ENCODE results near the gene ENGASE.

Gene ENGASE

DNA sequence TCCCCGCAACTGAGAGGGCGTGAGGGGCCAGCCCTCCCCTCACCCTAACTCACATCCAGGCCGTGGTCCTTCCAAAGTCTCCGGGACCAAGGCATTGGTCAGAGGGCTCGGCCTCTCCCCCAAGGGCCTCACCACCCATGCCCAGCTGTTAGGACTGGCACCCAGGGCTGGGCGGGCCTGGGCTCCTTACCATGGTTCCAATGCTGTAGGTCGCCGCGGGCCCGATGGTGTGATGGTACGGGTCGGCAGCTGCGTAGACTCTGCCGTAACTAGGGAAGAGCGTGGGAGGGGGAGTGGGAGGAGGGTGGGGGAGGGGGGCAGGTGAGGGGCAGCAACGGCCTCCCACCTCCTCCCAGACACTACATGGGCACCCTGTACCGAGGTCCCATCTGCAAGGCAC, 19.6 kb downstream of the ENGASE start:
- Histone ChIP-seq H3K18ac (ENCODE audit: low read length) (no peak overlapping the region), H2AK5ac (ENCODE audit: low read length) (no peak overlapping the region), H2BK15ac (replicated peaks; ENCODE audit: low read depth) (no peak overlapping the region), H3K4me2 (ENCODE audit: low read length) (no peak overlapping the region), H2BK5ac (ENCODE audit: low read length) (no peak overlapping the region), H3K79me1 (ENCODE audit: low read length) (no peaks in the 10 kb centered on the region), H4K5ac (ENCODE audit: low read length) (no peak overlapping the region), H3K9ac (ENCODE audit: low read length) (no peak overlapping the region), H3K27ac (ENCODE audit: low read depth, low read length) (no peak overlapping the region), H3K27me3 (ENCODE audit: insufficient read depth, low read length, poor library complexity) (no peaks in the 10 kb centered on the region), H3K56ac (ENCODE audit: low read length) (no peak overlapping the region), H3K4me3 (ENCODE audit: low read length) (no peak overlapping the region), H4K8ac (ENCODE audit: low read depth, low read length) (no peak overlapping the region), H3K23ac (ENCODE audit: low read length) (no peak overlapping the region), H3K36me3 (ENCODE audit: control insufficient read depth, insufficient read depth, low read length) (no peaks in the 10 kb centered on the region), H3K4me1 (ENCODE audit: control insufficient read depth, low read depth, low read length) (no peaks in the 10 kb centered on the region), H3K4ac (ENCODE audit: low read depth, low read length) (no peak overlapping the region), H3K79me2 (ENCODE audit: control insufficient read depth, insufficient read depth, low read length) (no peaks in the 10 kb centered on the region), H2BK120ac (ENCODE audit: low read depth, low read length) (no peak overlapping the region)
- DNase-seq, result no peak
- WGBS (ENCODE audit: extremely low coverage, insufficient coverage, low lambda C conversion rate), result no CpG with 5 or more reads among the region's 17 CpGs

DNA sequence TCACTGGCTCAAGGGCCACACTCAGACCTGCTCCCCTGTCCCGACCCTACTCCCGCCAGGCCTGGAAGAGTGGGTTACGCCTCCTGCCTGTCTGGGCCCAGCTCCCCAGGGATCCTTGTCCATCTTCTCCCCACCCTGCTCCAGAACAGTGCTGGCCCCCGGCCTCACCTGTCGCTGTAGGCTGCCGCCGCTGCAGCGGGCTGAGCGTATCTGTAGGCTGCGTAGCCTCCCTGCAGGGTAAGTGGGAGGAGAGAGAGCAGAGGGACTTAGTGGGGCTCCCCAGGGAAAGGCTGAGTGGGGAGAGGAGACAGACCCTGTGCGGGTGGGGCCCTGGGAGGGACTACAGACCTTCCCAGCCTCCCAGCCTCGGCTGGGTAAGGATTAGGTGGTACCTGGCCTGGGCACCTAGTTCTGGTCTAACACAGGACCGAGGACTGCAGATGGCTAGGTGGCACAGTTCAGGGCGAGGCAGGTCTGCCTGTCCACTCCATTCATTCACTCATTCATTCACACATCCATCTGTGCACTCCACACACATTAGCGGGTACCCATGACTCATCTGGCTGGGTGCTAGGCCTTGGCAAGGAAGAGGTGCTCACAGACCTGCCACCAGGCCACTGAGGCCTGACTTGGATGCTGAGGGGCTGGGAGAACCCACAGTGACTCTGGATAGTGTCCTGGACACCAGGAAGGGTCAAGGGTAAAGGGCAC, 20.9 kb downstream of the ENGASE start:
- no peak overlapping the region for H3K4ac ChIP-seq (ENCODE audit: low read depth, low read length)
- no peak overlapping the region for H2BK5ac ChIP-seq (ENCODE audit: low read length)
- H3K27ac ChIP-seq (ENCODE audit: low read depth, low read length), result no peak overlapping the region
- no peak overlapping the region for H2BK15ac ChIP-seq (replicated peaks; ENCODE audit: low read depth)
- no peak overlapping the region for H3K4me3 ChIP-seq (ENCODE audit: low read length)
- no peaks in the 10 kb centered on the region for H3K79me2 ChIP-seq (ENCODE audit: control insufficient read depth, insufficient read depth, low read length)
- no peak overlapping the region for H4K5ac ChIP-seq (ENCODE audit: low read length)
- H3K23ac ChIP-seq (ENCODE audit: low read length), result no peak overlapping the region
- H2BK120ac ChIP-seq (ENCODE audit: low read depth, low read length), result no peak overlapping the region
- no peaks in the 10 kb centered on the region for H3K4me1 ChIP-seq (ENCODE audit: control insufficient read depth, low read depth, low read length)
- WGBS (ENCODE audit: extremely low coverage, insufficient coverage, low lambda C conversion rate), result no CpG with 5 or more reads among the region's 15 CpGs
- H3K79me1 ChIP-seq (ENCODE audit: low read length), result no peaks in the 10 kb centered on the region
- DNase-seq, result no peak
- H3K9ac ChIP-seq (ENCODE audit: low read length), result no peak overlapping the region
- H3K4me2 ChIP-seq (ENCODE audit: low read length), result no peak overlapping the region
- H3K56ac ChIP-seq (ENCODE audit: low read length), result no peak overlapping the region
- no peak overlapping the region for H4K8ac ChIP-seq (ENCODE audit: low read depth, low read length)
- H3K18ac ChIP-seq (ENCODE audit: low read length), result no peak overlapping the region
- no peaks in the 10 kb centered on the region for H3K36me3 ChIP-seq (ENCODE audit: control insufficient read depth, insufficient read depth, low read length)
- no peaks in the 10 kb centered on the region for H3K27me3 ChIP-seq (ENCODE audit: insufficient read depth, low read length, poor library complexity)
- H2AK5ac ChIP-seq (ENCODE audit: low read length), result no peak overlapping the region

DNA sequence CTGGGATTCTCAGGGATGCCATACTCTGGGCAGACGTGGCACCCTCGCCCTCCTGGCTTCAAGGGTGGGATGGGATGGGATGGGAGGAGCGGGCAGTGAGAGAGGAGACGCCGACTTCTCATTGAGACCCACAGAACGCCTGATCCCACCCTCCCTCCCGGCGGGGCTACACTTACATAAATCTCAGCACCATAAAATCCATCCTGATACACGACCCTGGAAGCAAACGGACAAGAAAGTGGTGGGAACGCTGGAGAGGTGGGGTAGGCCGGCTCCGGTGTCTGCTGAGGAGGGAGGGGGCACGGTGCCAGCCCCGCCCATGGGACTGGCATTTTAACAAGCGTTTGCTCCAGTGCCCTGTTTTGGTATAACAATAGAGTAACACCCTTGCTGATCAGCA, 21.9 kb downstream of the ENGASE start:
- DNase-seq, result no peak
- Histone ChIP-seq H3K79me2 (ENCODE audit: control insufficient read depth, insufficient read depth, low read length) (no peaks in the 10 kb centered on the region), H3K9ac (ENCODE audit: low read length) (no peak overlapping the region), H2BK120ac (ENCODE audit: low read depth, low read length) (no peak overlapping the region), H3K4me1 (ENCODE audit: control insufficient read depth, low read depth, low read length) (no peaks in the 10 kb centered on the region), H3K79me1 (ENCODE audit: low read length) (no peaks in the 10 kb centered on the region), H2BK5ac (ENCODE audit: low read length) (no peak overlapping the region), H3K18ac (ENCODE audit: low read length) (no peak overlapping the region), H3K23ac (ENCODE audit: low read length) (no peak overlapping the region), H4K5ac (ENCODE audit: low read length) (no peak overlapping the region), H3K36me3 (ENCODE audit: control insufficient read depth, insufficient read depth, low read length) (no peaks in the 10 kb centered on the region), H3K27me3 (ENCODE audit: insufficient read depth, low read length, poor library complexity) (no peaks in the 10 kb centered on the region), H3K4me2 (ENCODE audit: low read length) (no peak overlapping the region), H3K4ac (ENCODE audit: low read depth, low read length) (no peak overlapping the region), H2BK15ac (replicated peaks; ENCODE audit: low read depth) (no peak overlapping the region), H2AK5ac (ENCODE audit: low read length) (no peak overlapping the region), H3K56ac (ENCODE audit: low read length) (no peak overlapping the region), H4K8ac (ENCODE audit: low read depth, low read length) (no peak overlapping the region), H3K4me3 (ENCODE audit: low read length) (no peak overlapping the region), H3K27ac (ENCODE audit: low read depth, low read length) (no peak overlapping the region)
- no CpG with 5 or more reads among the region's 16 CpGs for WGBS (ENCODE audit: extremely low coverage, insufficient coverage, low lambda C conversion rate)

DNA sequence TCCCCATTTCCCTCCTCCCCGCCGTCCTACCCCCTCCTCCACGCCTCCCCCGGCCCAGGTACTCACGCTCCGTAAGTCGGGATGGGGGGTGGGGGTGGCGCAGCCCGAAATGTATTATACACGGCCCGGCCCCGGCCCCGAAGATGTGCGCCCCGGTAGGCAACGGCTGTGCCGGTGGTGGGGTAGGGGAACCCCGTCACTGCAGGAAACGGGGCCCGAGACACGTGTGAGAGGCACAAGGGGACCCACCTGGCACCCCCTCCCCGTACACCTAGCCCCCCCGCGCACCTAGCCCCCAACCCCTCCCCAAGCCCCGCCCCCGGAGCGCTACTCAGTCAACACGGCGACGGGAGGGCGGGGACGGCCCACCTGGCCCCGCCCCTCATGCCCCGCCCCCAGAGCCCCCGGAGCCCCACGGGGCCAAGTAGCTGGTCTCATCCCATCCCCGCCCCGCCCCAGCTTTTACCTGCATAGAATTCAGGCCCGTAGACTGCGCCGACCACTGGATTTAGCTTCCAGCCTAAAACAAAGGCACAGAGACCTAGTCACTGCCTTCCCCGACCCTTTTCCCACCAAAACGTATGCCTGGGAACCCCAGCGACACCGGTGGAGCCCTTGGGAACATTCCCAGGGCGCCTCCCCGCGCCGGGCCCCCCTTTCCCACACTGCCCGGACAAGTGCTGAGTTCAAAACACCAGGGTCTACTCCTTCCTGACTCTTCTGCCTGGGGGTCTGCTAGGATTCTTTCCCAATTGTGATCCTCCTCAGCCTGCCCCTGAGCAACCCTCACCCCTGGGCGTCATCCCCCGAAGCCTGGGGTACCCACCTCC, 22.8 kb downstream of the ENGASE start:
- no peak overlapping the region for H2BK120ac ChIP-seq (ENCODE audit: low read depth, low read length)
- H4K8ac ChIP-seq (ENCODE audit: low read depth, low read length), result no peak overlapping the region
- no peak overlapping the region for H3K27ac ChIP-seq (ENCODE audit: low read depth, low read length)
- H3K9ac ChIP-seq (ENCODE audit: low read length), result peak overlapping the region; percentile 29
- H3K79me1 ChIP-seq (ENCODE audit: low read length), result no peaks in the 10 kb centered on the region
- H3K4ac ChIP-seq (ENCODE audit: low read depth, low read length), result no peak overlapping the region
- no peaks in the 10 kb centered on the region for H3K79me2 ChIP-seq (ENCODE audit: control insufficient read depth, insufficient read depth, low read length)
- no peaks in the 10 kb centered on the region for H3K36me3 ChIP-seq (ENCODE audit: control insufficient read depth, insufficient read depth, low read length)
- H4K5ac ChIP-seq (ENCODE audit: low read length), result no peak overlapping the region
- H3K4me1 ChIP-seq (ENCODE audit: control insufficient read depth, low read depth, low read length), result no peaks in the 10 kb centered on the region
- no peak overlapping the region for H2BK5ac ChIP-seq (ENCODE audit: low read length)
- no peak overlapping the region for H2BK15ac ChIP-seq (replicated peaks; ENCODE audit: low read depth)
- WGBS (ENCODE audit: extremely low coverage, insufficient coverage, low lambda C conversion rate), result no CpG with 5 or more reads among the region's 52 CpGs
- no peak overlapping the region for H3K18ac ChIP-seq (ENCODE audit: low read length)
- H3K4me3 ChIP-seq (ENCODE audit: low read length), result no peak overlapping the region
- H3K27me3 ChIP-seq (ENCODE audit: insufficient read depth, low read length, poor library complexity), result no peaks in the 10 kb centered on the region
- H3K23ac ChIP-seq (ENCODE audit: low read length), result no peak overlapping the region
- H3K56ac ChIP-seq (ENCODE audit: low read length), result peak overlapping the region; percentile 76
- no peak for DNase-seq
- H3K4me2 ChIP-seq (ENCODE audit: low read length), result peak overlapping the region; percentile 27
- H2AK5ac ChIP-seq (ENCODE audit: low read length), result no peak overlapping the region

DNA sequence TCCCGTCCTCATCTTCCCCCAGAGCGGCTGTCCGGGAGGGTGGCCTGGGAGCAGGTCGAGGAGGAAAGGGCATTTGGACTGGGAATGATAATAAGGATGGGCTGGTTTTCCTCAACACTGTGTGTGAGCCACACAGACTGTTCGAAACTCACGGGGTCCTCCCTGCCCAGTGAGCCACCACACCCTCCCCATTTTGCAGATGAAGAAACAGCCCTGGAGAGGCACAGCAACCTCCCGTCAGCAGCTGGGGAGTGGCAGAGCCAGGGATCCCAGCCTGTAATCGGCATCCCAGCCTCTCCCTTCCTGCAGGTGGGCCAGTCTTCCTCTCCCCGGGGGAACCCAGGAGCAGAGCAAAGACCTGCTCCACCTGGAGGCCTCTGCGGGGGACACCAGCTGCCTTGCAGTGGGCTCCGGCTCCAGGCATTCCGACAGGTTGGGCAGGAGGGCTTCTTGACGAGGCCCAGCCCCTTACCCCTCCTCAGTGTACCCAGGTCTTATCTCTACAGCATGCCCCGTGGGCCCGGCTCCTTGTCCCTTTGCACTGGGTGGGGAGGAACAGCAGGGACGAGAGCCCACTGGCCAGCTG, 23.8 kb downstream of the ENGASE start:
- no peak overlapping the region for H3K56ac ChIP-seq (ENCODE audit: low read length)
- H3K27me3 ChIP-seq (ENCODE audit: insufficient read depth, low read length, poor library complexity), result no peaks in the 10 kb centered on the region
- H3K79me2 ChIP-seq (ENCODE audit: control insufficient read depth, insufficient read depth, low read length), result no peaks in the 10 kb centered on the region
- no CpG with 5 or more reads among the region's 16 CpGs for WGBS (ENCODE audit: extremely low coverage, insufficient coverage, low lambda C conversion rate)
- H3K27ac ChIP-seq (ENCODE audit: low read depth, low read length), result no peak overlapping the region
- H3K4me3 ChIP-seq (ENCODE audit: low read length), result no peak overlapping the region
- no peak overlapping the region for H2BK5ac ChIP-seq (ENCODE audit: low read length)
- H3K4me2 ChIP-seq (ENCODE audit: low read length), result no peak overlapping the region
- no peak overlapping the region for H3K18ac ChIP-seq (ENCODE audit: low read length)
- no peak overlapping the region for H4K5ac ChIP-seq (ENCODE audit: low read length)
- H3K9ac ChIP-seq (ENCODE audit: low read length), result no peak overlapping the region
- no peak overlapping the region for H2BK15ac ChIP-seq (replicated peaks; ENCODE audit: low read depth)
- no peaks in the 10 kb centered on the region for H3K79me1 ChIP-seq (ENCODE audit: low read length)
- H2AK5ac ChIP-seq (ENCODE audit: low read length), result no peak overlapping the region
- no peaks in the 10 kb centered on the region for H3K4me1 ChIP-seq (ENCODE audit: control insufficient read depth, low read depth, low read length)
- no peak overlapping the region for H3K23ac ChIP-seq (ENCODE audit: low read length)
- no peak overlapping the region for H2BK120ac ChIP-seq (ENCODE audit: low read depth, low read length)
- no peak overlapping the region for H3K4ac ChIP-seq (ENCODE audit: low read depth, low read length)
- no peak for DNase-seq
- H3K36me3 ChIP-seq (ENCODE audit: control insufficient read depth, insufficient read depth, low read length), result no peaks in the 10 kb centered on the region
- H4K8ac ChIP-seq (ENCODE audit: low read depth, low read length), result no peak overlapping the region

All from mesendoderm (in vitro differentiated cells).